ENCODE data around the gene OTULIN. TPM values are rescaled to one million over a fixed set of nuclear protein-coding genes. Genes with fewer than 3 reads are reported as not detected.

Gene OTULIN
- total RNA-seq, 1 donor from 2014 or later = 59.4 TPM

DNA sequence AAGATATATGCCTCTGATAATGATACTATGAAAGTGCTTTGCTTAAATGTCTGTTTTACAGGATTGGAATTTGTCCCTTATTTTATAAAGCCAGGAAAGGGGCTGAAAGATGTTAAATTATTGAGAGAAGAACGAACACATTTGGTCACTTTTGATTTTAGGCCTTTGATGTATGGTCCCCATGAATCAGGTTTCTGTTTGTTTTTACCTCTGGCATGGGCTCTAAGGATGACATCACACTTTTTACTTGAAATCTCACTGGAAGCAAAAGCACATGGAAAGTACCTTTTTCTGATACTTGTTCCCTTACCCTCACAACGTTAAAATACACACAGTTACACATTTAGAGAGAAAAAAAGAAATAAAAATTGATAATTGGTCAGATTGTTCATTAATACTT lies 6.9 kb downstream of the OTULIN start:
- H3K4me1 Mint-ChIP-seq (ENCODE audit: low read depth) = peaks cover 74% of the 10 kb centered on the region
- peaks cover 63% of the 10 kb centered on the region for H3K36me3 Mint-ChIP-seq (ENCODE audit: low read depth)
- no peaks in the 10 kb centered on the region for H3K27me3 Mint-ChIP-seq (ENCODE audit: low read depth)
- H3K4me3 Mint-ChIP-seq (ENCODE audit: low read depth) = peak overlapping the region; percentile 15
- intact Hi-C loops (cut with micrococcal nuclease) = loop anchor here (1.0 to 5.0 kb wide), 2 partner anchors 8 to 256 kb away; no protein-coding TSS in a partner anchor
- no peaks in the 10 kb centered on the region for H3K9me3 Mint-ChIP-seq
- H3K27ac Mint-ChIP-seq = peak overlapping the region; percentile 89
- no peak for DNase-seq (ENCODE audit: low spot score)

DNA sequence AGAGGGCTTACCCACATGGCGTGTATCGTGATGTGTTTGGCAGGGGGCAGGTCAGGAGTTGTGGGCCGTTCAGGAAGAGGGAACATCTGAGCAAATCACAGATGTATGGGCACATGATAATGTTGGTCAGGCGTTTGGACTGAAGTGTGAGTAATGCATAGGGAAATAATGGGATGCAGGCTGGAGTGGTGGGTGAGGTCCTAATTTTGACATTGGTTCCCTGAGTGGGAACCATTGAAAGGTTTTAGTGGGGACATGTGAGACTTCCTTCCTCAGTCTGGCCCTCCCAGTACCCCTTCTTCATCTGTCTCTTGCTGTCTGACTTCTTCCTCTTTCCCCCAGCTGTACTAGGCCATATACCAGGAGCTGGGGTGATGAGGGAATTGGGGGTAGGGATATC lies 7.6 kb downstream of the OTULIN start:
- Mint-ChIP-seq H3K4me3 (ENCODE audit: low read depth) (no peak overlapping the region), H3K36me3 (ENCODE audit: low read depth) (peaks cover 59% of the 10 kb centered on the region), H3K4me1 (ENCODE audit: low read depth) (peaks cover 71% of the 10 kb centered on the region), H3K27me3 (ENCODE audit: low read depth) (no peaks in the 10 kb centered on the region), H3K9me3 (no peaks in the 10 kb centered on the region), H3K27ac (peak overlapping the region; percentile 71)
- no peak for DNase-seq (ENCODE audit: low spot score)
- intact Hi-C loops (cut with micrococcal nuclease) = loop anchor here (5.0 kb wide), 1 partner anchor 255 kb away; no protein-coding TSS in a partner anchor

DNA sequence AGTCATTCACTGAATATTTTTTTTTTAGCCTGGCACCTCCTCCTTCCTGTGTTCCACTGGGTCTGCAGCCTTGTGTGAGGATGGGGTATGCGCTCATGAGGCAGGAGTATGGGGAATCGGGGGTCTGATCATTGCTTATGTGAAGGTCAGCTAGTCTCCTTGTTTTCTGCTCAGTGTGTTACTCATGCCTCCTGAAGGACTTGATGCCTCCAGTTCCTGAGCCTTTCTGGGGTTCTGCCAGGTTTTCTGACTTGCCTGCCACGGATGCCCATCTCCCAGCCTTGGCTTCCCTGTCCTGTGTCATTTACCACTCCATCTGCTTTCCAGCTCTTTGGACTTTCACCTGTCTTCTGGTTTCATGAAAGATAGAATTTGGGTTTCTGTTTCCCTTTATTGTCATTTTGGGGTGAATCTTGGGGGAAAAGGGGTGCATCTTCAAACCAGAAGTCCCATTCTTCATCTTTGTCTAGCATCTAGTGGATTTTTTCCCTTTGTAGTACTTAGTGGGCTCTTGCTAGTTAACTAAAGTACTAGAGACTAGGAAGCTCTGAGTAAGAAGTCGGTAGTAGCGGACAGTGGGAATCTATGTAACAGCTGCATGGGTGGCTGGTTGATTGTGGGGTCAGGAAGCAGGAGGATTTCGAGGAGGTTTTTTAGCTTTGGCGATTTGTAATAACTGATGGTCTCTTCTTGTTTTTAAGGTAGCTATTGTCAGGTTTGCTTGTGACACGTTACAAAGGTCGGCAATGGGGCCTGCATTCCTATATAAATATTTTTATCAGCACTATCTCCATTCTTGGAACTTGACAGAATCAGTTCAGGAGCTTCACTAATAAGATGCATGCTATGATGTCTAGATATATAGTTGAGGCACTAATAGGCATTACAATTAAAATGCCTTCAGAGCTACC lies 8.2 kb downstream of the OTULIN start:
- H3K27me3 Mint-ChIP-seq (ENCODE audit: low read depth) = no peaks in the 10 kb centered on the region
- DNase-seq (ENCODE audit: low spot score) = no peak
- H3K4me3 Mint-ChIP-seq (ENCODE audit: low read depth) = no peak overlapping the region
- H3K36me3 Mint-ChIP-seq (ENCODE audit: low read depth) = peaks cover 61% of the 10 kb centered on the region
- peak overlapping the region; percentile 71 for H3K27ac Mint-ChIP-seq
- H3K9me3 Mint-ChIP-seq = no peaks in the 10 kb centered on the region
- peaks cover 69% of the 10 kb centered on the region for H3K4me1 Mint-ChIP-seq (ENCODE audit: low read depth)
- intact Hi-C loops (cut with micrococcal nuclease) = loop anchor here (5.0 kb wide), 1 partner anchor 255 kb away; no protein-coding TSS in a partner anchor

DNA sequence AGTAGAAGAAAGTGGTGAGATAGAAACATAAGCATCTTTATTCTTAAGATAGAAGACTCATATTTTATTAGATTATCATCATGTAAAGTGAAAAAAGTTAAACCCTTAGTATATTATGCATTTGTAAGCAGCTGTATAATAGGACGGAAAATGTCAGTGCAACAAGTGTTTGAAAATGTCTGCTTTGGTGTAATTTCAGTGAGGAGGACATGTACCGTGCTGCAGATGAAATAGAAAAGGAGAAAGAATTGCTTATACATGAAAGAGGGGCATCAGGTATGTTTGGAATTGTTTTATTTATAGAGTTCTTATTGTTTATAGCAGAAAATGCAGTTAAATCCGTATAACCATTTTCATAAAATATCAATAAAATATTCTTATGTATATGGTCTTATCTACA lies 8.9 kb downstream of the OTULIN start:
- Mint-ChIP-seq H3K9me3 (no peaks in the 10 kb centered on the region), H3K27me3 (ENCODE audit: low read depth) (no peaks in the 10 kb centered on the region), H3K4me1 (ENCODE audit: low read depth) (peaks cover 66% of the 10 kb centered on the region), H3K36me3 (ENCODE audit: low read depth) (peaks cover 61% of the 10 kb centered on the region), H3K27ac (no peak overlapping the region), H3K4me3 (ENCODE audit: low read depth) (no peak overlapping the region)
- DNase-seq (ENCODE audit: low spot score) = no peak
- intact Hi-C loops (cut with micrococcal nuclease) = loop anchor here (5.0 kb wide), 1 partner anchor 254 kb away; no protein-coding TSS in a partner anchor

DNA sequence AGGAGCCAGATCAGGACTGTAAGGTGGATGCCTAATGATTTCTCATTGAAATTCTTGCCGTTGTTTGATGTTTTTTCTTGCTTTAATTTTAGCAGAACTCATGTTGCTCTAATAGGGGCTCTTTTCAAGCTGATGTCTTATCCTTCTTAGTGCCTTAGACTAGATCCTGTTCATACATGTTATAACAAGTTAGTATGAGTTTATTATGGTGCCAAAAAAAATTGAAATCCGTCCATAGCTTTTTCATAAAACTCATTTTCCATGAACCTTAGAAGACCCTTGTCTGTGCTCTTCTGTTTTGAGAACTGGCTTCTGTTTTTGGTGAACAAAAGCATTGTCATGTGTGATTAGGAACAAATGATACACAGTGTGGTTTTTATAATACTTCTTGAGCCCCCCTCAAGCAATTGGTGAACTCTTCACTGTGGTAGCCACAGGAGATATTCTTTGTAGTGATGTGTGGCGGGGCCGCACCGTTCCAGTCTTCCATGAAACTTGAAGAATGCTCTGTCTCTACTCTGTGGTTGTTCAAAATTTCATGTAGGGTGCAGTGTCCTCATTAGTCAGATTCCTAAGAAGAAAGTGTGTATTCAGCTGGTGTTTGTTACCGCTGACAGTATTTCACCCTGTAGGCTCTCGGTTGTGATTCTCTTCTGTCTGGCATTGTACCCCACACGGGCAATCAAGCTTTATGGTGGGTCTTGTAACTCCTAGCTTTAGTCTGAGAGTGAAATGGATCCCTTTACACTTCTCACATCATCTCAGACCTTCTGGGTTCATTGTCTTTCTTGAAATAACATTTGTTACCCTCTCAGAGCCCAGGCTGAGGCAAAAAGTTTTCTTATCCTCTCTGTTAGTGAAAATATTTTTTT lies 10.7 kb downstream of the OTULIN start:
- Mint-ChIP-seq H3K27ac (peak overlapping the region; percentile 88), H3K4me1 (ENCODE audit: low read depth) (peaks cover 66% of the 10 kb centered on the region), H3K9me3 (no peaks in the 10 kb centered on the region), H3K4me3 (ENCODE audit: low read depth) (peak overlapping the region; percentile 42), H3K36me3 (ENCODE audit: low read depth) (peaks cover 63% of the 10 kb centered on the region), H3K27me3 (ENCODE audit: low read depth) (no peaks in the 10 kb centered on the region)
- intact Hi-C loops (cut with micrococcal nuclease) = loop anchor here (2.0 to 5.0 kb wide), 2 partner anchors 32 to 252 kb away; no protein-coding TSS in a partner anchor
- no peak for DNase-seq (ENCODE audit: low spot score)

DNA sequence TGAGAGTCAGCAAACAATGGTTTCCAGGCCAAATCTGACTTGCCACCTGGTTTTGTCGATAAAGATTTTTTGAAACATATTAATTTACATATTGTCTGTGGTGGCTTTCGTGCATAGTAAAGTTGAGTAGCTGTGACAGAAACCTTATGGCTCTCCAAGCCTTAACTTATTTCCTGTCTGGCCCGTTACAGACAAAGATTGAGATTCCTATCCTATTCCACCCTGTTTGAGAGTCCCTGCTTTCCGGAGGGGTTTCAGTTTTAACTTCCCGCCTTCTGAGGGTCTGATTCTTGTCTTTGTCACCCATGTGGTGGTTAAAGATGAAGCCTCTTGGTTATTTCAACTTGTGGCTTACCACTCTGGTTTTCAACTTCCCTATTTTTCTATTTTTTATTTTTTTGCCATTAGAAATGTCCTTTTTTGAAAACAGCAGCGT lies 11.4 kb downstream of the OTULIN start:
- H3K27ac Mint-ChIP-seq = peak overlapping the region; percentile 88
- peaks cover 66% of the 10 kb centered on the region for H3K4me1 Mint-ChIP-seq (ENCODE audit: low read depth)
- no peaks in the 10 kb centered on the region for H3K9me3 Mint-ChIP-seq
- no peak for DNase-seq (ENCODE audit: low spot score)
- H3K4me3 Mint-ChIP-seq (ENCODE audit: low read depth) = peak overlapping the region; percentile 42
- intact Hi-C loops (cut with micrococcal nuclease) = loop anchor here (2.0 kb wide), 1 partner anchor 31 kb away; no protein-coding TSS in a partner anchor
- H3K36me3 Mint-ChIP-seq (ENCODE audit: low read depth) = peaks cover 66% of the 10 kb centered on the region
- H3K27me3 Mint-ChIP-seq (ENCODE audit: low read depth) = no peaks in the 10 kb centered on the region

DNA sequence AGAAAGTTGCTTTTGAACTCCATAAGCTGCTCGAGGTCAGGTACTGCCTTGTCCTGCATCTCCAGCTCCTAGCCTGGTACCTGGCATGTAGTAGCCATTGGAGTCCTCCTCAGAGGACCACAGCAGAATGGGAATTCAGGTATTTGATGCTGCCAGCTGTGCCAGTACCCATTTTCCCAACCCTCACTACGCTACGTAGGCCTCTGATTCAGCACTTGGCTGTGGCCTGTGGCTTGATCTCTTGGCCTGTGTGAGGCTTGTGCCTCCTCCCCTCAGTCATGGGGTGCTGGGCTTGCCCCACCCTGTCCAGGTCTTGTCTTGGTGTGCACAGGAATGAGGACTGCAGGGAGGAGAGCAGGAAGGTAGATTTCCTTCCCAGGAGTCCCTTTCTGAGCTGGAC lies 11.8 kb downstream of the OTULIN start:
- H3K27ac Mint-ChIP-seq = peak overlapping the region; percentile 88
- H3K9me3 Mint-ChIP-seq = no peaks in the 10 kb centered on the region
- intact Hi-C loops (cut with micrococcal nuclease) = no loop called here
- DNase-seq (ENCODE audit: low spot score) = no peak
- H3K36me3 Mint-ChIP-seq (ENCODE audit: low read depth) = peaks cover 67% of the 10 kb centered on the region
- peak overlapping the region; percentile 42 for H3K4me3 Mint-ChIP-seq (ENCODE audit: low read depth)
- H3K4me1 Mint-ChIP-seq (ENCODE audit: low read depth) = peaks cover 61% of the 10 kb centered on the region
- H3K27me3 Mint-ChIP-seq (ENCODE audit: low read depth) = no peaks in the 10 kb centered on the region

DNA sequence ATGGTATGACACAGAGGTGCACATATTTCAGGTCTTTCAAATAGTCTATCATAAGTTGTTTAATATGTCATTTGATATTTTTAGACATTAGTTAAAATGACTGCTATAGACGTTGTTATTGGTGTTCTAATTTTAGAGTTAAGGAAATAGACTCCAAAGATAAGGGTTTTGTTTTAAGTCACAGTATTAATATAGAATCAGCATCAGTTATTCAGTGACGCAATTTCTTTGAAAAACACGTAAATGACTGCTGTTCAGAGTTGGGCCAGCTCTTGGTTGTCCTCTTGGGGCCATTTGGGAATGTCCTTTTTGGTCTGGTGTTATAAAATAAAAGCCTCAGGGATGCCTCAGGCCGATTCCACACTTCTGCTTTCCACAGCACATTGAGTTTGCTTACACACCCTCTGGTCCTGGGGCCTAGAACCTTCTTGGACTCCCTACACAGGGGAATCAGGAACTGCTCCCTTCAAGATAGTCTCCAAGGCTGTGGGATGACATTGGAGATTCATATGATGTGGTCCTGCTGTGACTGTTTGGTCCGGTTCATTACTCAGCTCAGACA lies 14.3 kb downstream of the OTULIN start:
- no peak for DNase-seq (ENCODE audit: low spot score)
- Mint-ChIP-seq H3K27ac (no peak overlapping the region), H3K36me3 (ENCODE audit: low read depth) (peaks cover 71% of the 10 kb centered on the region), H3K27me3 (ENCODE audit: low read depth) (no peaks in the 10 kb centered on the region), H3K9me3 (no peaks in the 10 kb centered on the region), H3K4me1 (ENCODE audit: low read depth) (peaks cover 38% of the 10 kb centered on the region), H3K4me3 (ENCODE audit: low read depth) (no peak overlapping the region)
- intact Hi-C loops (cut with micrococcal nuclease) = no loop called here

DNA sequence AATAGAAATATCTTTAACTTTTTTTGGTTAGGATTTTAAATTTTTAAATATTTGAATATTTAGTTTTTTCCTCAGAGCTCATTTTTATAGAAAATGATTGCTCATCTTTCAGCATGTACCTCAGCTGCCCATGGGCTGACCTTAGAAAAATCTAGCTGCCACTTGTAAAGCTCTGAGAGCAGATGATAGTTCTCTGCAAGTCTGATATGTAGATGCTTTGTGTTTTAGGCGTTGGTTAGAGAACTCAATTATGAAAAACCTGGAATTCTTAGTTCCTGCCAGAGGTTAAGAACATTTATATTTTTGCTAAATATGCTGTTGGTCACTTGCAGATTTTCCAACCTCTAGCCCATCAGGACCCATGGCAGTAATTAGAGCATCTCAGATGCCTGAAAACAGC lies 15.1 kb downstream of the OTULIN start:
- H3K36me3 Mint-ChIP-seq (ENCODE audit: low read depth) = peaks cover 69% of the 10 kb centered on the region
- intact Hi-C loops (cut with micrococcal nuclease) = no loop called here
- peaks cover 33% of the 10 kb centered on the region for H3K4me1 Mint-ChIP-seq (ENCODE audit: low read depth)

DNA sequence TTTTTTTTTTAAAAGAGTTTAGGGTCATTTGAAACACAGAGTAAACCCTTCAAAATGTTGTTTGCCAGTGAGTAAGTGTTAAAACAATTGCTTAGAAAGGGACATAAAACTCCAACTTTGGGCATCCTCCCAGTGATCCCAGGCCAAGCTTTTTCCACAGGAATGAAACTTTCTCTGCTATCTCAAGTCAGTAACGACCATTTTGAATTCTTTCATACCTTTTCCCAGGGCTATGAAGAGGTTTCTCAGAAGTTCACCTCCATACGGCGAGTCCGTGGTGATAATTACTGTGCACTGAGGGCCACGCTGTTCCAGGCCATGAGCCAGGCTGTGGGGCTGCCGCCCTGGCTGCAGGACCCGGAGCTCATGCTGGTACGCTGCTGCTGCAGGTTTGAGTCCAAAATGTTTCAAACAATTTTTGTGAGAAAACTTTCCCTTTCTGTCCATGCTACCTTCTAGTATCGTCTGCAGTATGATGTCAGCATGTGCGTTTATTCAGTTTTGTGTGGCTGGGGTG lies 16.8 kb downstream of the OTULIN start:
- Mint-ChIP-seq H3K4me1 (ENCODE audit: low read depth) (peaks cover 30% of the 10 kb centered on the region), H3K4me3 (ENCODE audit: low read depth) (no peak overlapping the region), H3K36me3 (ENCODE audit: low read depth) (peaks cover 66% of the 10 kb centered on the region), H3K9me3 (no peaks in the 10 kb centered on the region), H3K27me3 (ENCODE audit: low read depth) (no peaks in the 10 kb centered on the region), H3K27ac (no peak overlapping the region)
- intact Hi-C loops (cut with micrococcal nuclease) = no loop called here
- DNase-seq (ENCODE audit: low spot score) = no peak

More for the DNA sequence above, 15.1 kb downstream of the OTULIN start:
- H3K27ac Mint-ChIP-seq = no peak overlapping the region
- DNase-seq (ENCODE audit: low spot score) = no peak
- H3K27me3 Mint-ChIP-seq (ENCODE audit: low read depth) = no peaks in the 10 kb centered on the region
- H3K4me3 Mint-ChIP-seq (ENCODE audit: low read depth) = no peak overlapping the region
- H3K9me3 Mint-ChIP-seq = no peaks in the 10 kb centered on the region

DNA sequence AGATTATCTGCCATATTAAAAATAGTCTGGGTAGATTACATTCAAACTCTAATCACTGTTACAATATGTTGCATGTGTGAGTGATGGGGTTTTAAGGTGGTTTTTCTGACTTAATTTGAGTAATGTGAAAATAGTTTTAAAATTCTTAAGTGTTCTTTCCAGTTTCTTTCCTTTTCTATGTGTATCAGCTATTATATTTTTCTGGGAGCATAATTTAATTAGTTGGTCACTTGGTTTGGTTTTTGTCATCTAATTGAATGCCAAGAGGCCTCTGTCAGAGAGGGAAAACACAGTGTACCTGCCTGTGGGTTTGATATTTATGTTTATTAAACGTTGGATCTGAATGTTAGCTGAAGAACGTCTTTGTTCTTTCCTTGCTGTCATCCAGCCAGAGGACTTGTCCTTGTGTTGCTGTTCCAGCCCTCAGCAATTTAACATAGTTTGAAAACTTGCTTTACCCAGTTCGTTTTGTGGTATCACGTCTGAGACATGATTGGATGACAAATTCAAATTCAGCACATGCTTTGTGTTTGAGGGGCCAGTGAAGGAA lies 19.5 kb downstream of the OTULIN start:
- peaks cover 22% of the 10 kb centered on the region for H3K4me1 Mint-ChIP-seq (ENCODE audit: low read depth)
- no peaks in the 10 kb centered on the region for H3K9me3 Mint-ChIP-seq
- H3K36me3 Mint-ChIP-seq (ENCODE audit: low read depth) = peaks cover 72% of the 10 kb centered on the region
- DNase-seq (ENCODE audit: low spot score) = no peak
- intact Hi-C loops (cut with micrococcal nuclease) = no loop called here
- peak overlapping the region; percentile 22 for H3K27ac Mint-ChIP-seq
- no peaks in the 10 kb centered on the region for H3K27me3 Mint-ChIP-seq (ENCODE audit: low read depth)
- H3K4me3 Mint-ChIP-seq (ENCODE audit: low read depth) = no peak overlapping the region

DNA sequence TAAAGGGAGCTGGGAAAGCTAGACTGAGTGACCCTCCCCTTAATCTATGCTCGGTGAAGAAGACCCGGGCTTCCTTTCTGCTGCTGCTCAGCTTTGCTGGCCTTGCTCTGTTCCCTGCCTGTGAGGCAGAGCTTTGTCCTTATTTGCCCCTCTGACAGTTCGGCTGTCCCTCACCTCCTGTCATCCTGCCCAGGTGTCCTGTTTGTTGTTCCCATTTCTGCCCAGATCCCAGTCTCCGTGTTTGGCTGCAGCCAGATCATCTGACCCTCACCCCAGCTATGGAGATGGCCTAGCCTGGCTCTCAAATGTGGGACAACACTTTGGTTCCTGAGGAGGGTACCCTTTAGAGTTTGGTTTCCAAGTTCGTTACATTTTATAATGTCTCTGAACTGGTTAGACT lies 20.2 kb downstream of the OTULIN start:
- no peaks in the 10 kb centered on the region for H3K27me3 Mint-ChIP-seq (ENCODE audit: low read depth)
- H3K27ac Mint-ChIP-seq = no peak overlapping the region

More for the DNA sequence above, 20.2 kb downstream of the OTULIN start:
- Mint-ChIP-seq H3K4me1 (ENCODE audit: low read depth) (peaks cover 20% of the 10 kb centered on the region), H3K36me3 (ENCODE audit: low read depth) (peaks cover 77% of the 10 kb centered on the region), H3K9me3 (peaks cover 6% of the 10 kb centered on the region), H3K4me3 (ENCODE audit: low read depth) (no peak overlapping the region)
- intact Hi-C loops (cut with micrococcal nuclease) = loop anchor here (1.0 to 5.0 kb wide), 3 partner anchors 128 to 319 kb away; partner anchors contain the start of gene ANKH
- no peak for DNase-seq (ENCODE audit: low spot score)
